H9 (cell line): ENCODE measurements around the gene EHBP1. TPM values are rescaled to one million over a fixed set of nuclear protein-coding genes. Genes with fewer than 3 reads are reported as not detected.

Experiments
- DNase-seq: peaks from one replicate; pipeline ENCODE4 v3.0.0-alpha.2; 2017
- H2AFZ ChIP-seq: one replicate; pipeline ENCODE4 v1.6.1; 2013; ENCODE audit warnings: mild to moderate bottlenecking, low read length, control low read depth, moderate library complexity
- H2AK5ac ChIP-seq: 2 replicates; pipeline ENCODE4 v1.6.1; 2013; ENCODE audit warnings: low read length, control low read depth, mixed read lengths; ENCODE audit not compliant: insufficient read length
- H2BK120ac ChIP-seq: one replicate; pipeline ENCODE4 v1.6.1; 2013; ENCODE audit warnings: low read depth, mild to moderate bottlenecking, low read length, control low read depth, inconsistent platforms; ENCODE audit not compliant: poor library complexity, severe bottlenecking
- H2BK12ac ChIP-seq: 2 replicates; pipeline ENCODE4 v1.6.1; 2013; ENCODE audit warnings: low read length, control low read depth, mixed read lengths, low read depth; ENCODE audit not compliant: insufficient read length
- H2BK15ac ChIP-seq: 2 replicates; pipeline ENCODE4 v1.6.1; 2013; ENCODE audit warnings: low read depth, low read length, control low read depth
- H2BK20ac ChIP-seq: one replicate; pipeline ENCODE4 v1.6.1; 2013; ENCODE audit warnings: low read depth, mild to moderate bottlenecking, low read length, control low read depth, inconsistent platforms; ENCODE audit not compliant: poor library complexity, severe bottlenecking
- H2BK5ac ChIP-seq: 2 replicates; pipeline ENCODE4 v1.6.1; 2013; ENCODE audit warnings: low read length, control low read depth, mixed read lengths; ENCODE audit not compliant: insufficient read length
- H3K14ac ChIP-seq: 2 replicates; pipeline ENCODE4 v1.6.1; 2013; ENCODE audit warnings: low read length, control low read depth; ENCODE audit not compliant: insufficient read depth
- H3K18ac ChIP-seq: 2 replicates; pipeline ENCODE4 v1.6.1; 2013; ENCODE audit warnings: low read depth, mild to moderate bottlenecking, mixed read lengths, low read length, control low read depth; ENCODE audit not compliant: insufficient read length
- H3K23ac ChIP-seq: 2 replicates; pipeline ENCODE4 v1.6.1; 2013; ENCODE audit warnings: low read length, control low read depth, mixed read lengths, low read depth; ENCODE audit not compliant: insufficient read length
- H3K23me2 ChIP-seq: 2 replicates; pipeline ENCODE4 v1.6.1; 2013; ENCODE audit warnings: low read depth, mild to moderate bottlenecking, mixed read lengths, low read length, control low read depth; ENCODE audit not compliant: insufficient read length, poor library complexity, severe bottlenecking
- H3K27ac ChIP-seq: 2 replicates; pipeline ENCODE4 v1.5.1; 2013; ENCODE audit warnings: low read length, control low read depth, mixed read lengths, low read depth; ENCODE audit not compliant: insufficient read length
- H3K27me3 ChIP-seq: 2 replicates; pipeline ENCODE4 v1.6.1; 2013; ENCODE audit warnings: low read length, control low read depth, inconsistent platforms; ENCODE audit not compliant: insufficient read depth
- H3K4ac ChIP-seq: 2 replicates; pipeline ENCODE4 v1.6.1; 2013; ENCODE audit warnings: low read depth, mild to moderate bottlenecking, control low read depth, inconsistent platforms, low read length, moderate library complexity
- H3K4me1 ChIP-seq: 2 replicates; pipeline ENCODE4 v1.6.1; 2013; ENCODE audit warnings: low read length, control low read depth, inconsistent platforms; ENCODE audit not compliant: insufficient read depth
- H3K4me2 ChIP-seq: 2 replicates; pipeline ENCODE4 v1.6.1; 2013; ENCODE audit warnings: low read length, control low read depth, mixed read lengths; ENCODE audit not compliant: insufficient read length, insufficient read depth
- H3K56ac ChIP-seq: 2 replicates; pipeline ENCODE4 v1.6.1; 2013; ENCODE audit warnings: low read depth, mild to moderate bottlenecking, mixed read lengths, low read length, control low read depth; ENCODE audit not compliant: insufficient read length
- H3K79me1 ChIP-seq: 2 replicates; pipeline ENCODE4 v1.6.1; 2013; ENCODE audit warnings: low read depth, mild to moderate bottlenecking, moderate library complexity, low read length, control low read depth, inconsistent platforms; ENCODE audit not compliant: insufficient read depth, poor library complexity, severe bottlenecking
- H3K79me2 ChIP-seq: 2 replicates; pipeline ENCODE4 v1.6.1; 2013; ENCODE audit warnings: low read length, control low read depth, inconsistent platforms; ENCODE audit not compliant: insufficient read depth
- H3K9ac ChIP-seq: 2 replicates; pipeline ENCODE4 v1.6.1; 2013; ENCODE audit warnings: low read length, control low read depth, mixed read lengths; ENCODE audit not compliant: insufficient read length; ENCODE audit errors: extremely low read depth
- H3K9me3 ChIP-seq: one replicate; pipeline ENCODE4 v1.6.1; 2013; ENCODE audit warnings: low read depth, low read length, inconsistent platforms; ENCODE audit not compliant: control insufficient read depth
- H3T11ph ChIP-seq: one replicate; pipeline ENCODE4 v1.6.1; 2013; ENCODE audit warnings: mild to moderate bottlenecking, low read length, control low read depth, inconsistent platforms
- H4K20me1 ChIP-seq: one replicate; pipeline ENCODE4 v1.6.1; 2013; ENCODE audit not compliant: control insufficient read depth, insufficient read length, insufficient read depth
- H4K5ac ChIP-seq: 2 replicates; pipeline ENCODE4 v1.6.1; 2013; ENCODE audit warnings: low read depth, mild to moderate bottlenecking, mixed read lengths, low read length, control low read depth; ENCODE audit not compliant: insufficient read length
- H4K8ac ChIP-seq: replicated peaks from 2 replicates; pipeline ENCODE4 v1.6.1; 2013; ENCODE audit warnings: low read length, control low read depth, mixed read lengths, low read depth; ENCODE audit not compliant: insufficient read length
- H4K91ac ChIP-seq: 2 replicates; pipeline ENCODE4 v1.6.1; 2013; ENCODE audit warnings: low read depth, mild to moderate bottlenecking, moderate library complexity, mixed read lengths, low read length, control low read depth; ENCODE audit not compliant: insufficient read length
- H3K27ac Mint-ChIP-seq, 3 experiments: 2 replicates in 2 of 3; 3 replicates in 1 of 3; pipeline ENCODE4 v1.8.0; 2020 to 2021; ENCODE audit warnings: mixed read lengths in 3 of 3, mild to moderate bottlenecking in 1 of 3, moderate library complexity in 1 of 3
- H3K27me3 Mint-ChIP-seq: 2 replicates; pipeline ENCODE4 v1.8.0; 2021; ENCODE audit warnings: low read depth, mild to moderate bottlenecking, moderate library complexity, mixed read lengths
- H3K36me3 Mint-ChIP-seq, 3 experiments: 2 replicates in 2 of 3; 3 replicates in 1 of 3; pipeline ENCODE4 v1.8.0; 2020 to 2021; ENCODE audit warnings: low read depth in 3 of 3, mixed read lengths in 3 of 3; ENCODE audit not compliant: insufficient read depth in 1 of 3
- H3K4me1 Mint-ChIP-seq, 2 experiments: 2 replicates each; pipeline ENCODE4 v1.8.0; 2020; ENCODE audit warnings: mixed read lengths in 2 of 2
- H3K4me3 Mint-ChIP-seq, 2 experiments: 2 replicates in 1 of 2; 3 replicates in 1 of 2; pipeline ENCODE4 v1.8.0; 2020 to 2021; ENCODE audit warnings: mild to moderate bottlenecking in 2 of 2, mixed read lengths in 2 of 2, moderate library complexity in 1 of 2
- H3K9me3 Mint-ChIP-seq, 2 experiments: 2 replicates in 1 of 2; 3 replicates in 1 of 2; pipeline ENCODE4 v1.8.0; 2020; ENCODE audit warnings: mild to moderate bottlenecking in 2 of 2, mixed read lengths in 2 of 2, moderate library complexity in 1 of 2
- CTCF ChIP-seq: fragments of 200-600 bp; sonication (generic); conservative IDR thresholded peaks from 3 replicates; pipeline ENCODE4 v1.8.0; 2021; ENCODE audit warnings: antibody characterized with exemption, mild to moderate bottlenecking
- WGBS: extraction: QIAGEN DNeasy Blood & Tissue Kit; methylation state at CpG from one replicate; pipeline ENCODE4 v1.1.7; 2013; ENCODE audit warnings: missing lambda C conversion rate, low lambda C conversion rate, mixed read lengths; ENCODE audit not compliant: insufficient read length; ENCODE audit errors: extremely low coverage; 5-methylcytosine and 5-hydroxymethylcytosine counted together
- total RNA-seq: library from RNA; stranded (reverse); gene quantifications from 2 replicates; pipeline ENCODE4 v1.2.1, GENCODE V29; 2021

Gene EHBP1
- total RNA-seq, 1 experiment from 2014 or later = 35.6 TPM

- Mint-ChIP-seq H3K4me3 (no peak overlapping the region), H3K36me3 (no peaks in the 10 kb centered on the region), H3K27ac (no peak overlapping the region), H3K9me3 (no peaks in the 10 kb centered on the region), H3K4me1 (no peaks in the 10 kb centered on the region), H3K27me3 (no peaks in the 10 kb centered on the region)
- no peak overlapping the region for H2BK5ac ChIP-seq
- no peak overlapping the region for H3T11ph ChIP-seq
- no peak overlapping the region for H2BK15ac ChIP-seq
- no peaks in the 10 kb centered on the region for H3K23me2 ChIP-seq
- H4K91ac ChIP-seq = no peak overlapping the region
- no peak overlapping the region for H3K14ac ChIP-seq
- no peak overlapping the region for H3K23ac ChIP-seq
- no peaks in the 10 kb centered on the region for H3K79me2 ChIP-seq
- no peak for DNase-seq
- H3K18ac ChIP-seq = no peak overlapping the region
- TF ChIP-seq CTCF = no peak
- no peak overlapping the region for H3K9ac ChIP-seq
- no peaks in the 10 kb centered on the region for H4K20me1 ChIP-seq
- H3K9me3 ChIP-seq = no peaks in the 10 kb centered on the region
- H3K27me3 ChIP-seq = no peaks in the 10 kb centered on the region
- no peak overlapping the region for H3K4me2 ChIP-seq
- H3K56ac ChIP-seq = no peak overlapping the region
- no peak overlapping the region for H4K8ac ChIP-seq
- H3K4me1 ChIP-seq = no peaks in the 10 kb centered on the region
- H2BK12ac ChIP-seq = no peak overlapping the region
- no peak overlapping the region for H4K5ac ChIP-seq
- no peak overlapping the region for H2BK120ac ChIP-seq
- H3K4ac ChIP-seq = no peak overlapping the region
- WGBS = no CpG with 5 or more reads among the region's 1 CpG
- no peak overlapping the region for H2BK20ac ChIP-seq
- no peak overlapping the region for H2AFZ ChIP-seq
- no peak overlapping the region for H2AK5ac ChIP-seq
- H3K79me1 ChIP-seq = no peaks in the 10 kb centered on the region
- H3K27ac ChIP-seq = no peak overlapping the region
Measured at GRCh38 chr2:62688771-62689170, 16.7 kb upstream of the EHBP1 start.
